B cell (primary cell): ENCODE results near the gene FER. TPM values are rescaled to one million over a fixed set of nuclear protein-coding genes. Genes with fewer than 3 reads are reported as not detected.

Experiments
- ATAC-seq: fragments of 200-7000 bp; cut with Tn5 transposase; one replicate; pipeline ENCODE4 v1.10.0; 2021; ENCODE audit warnings: low read depth, mild to moderate bottlenecking, moderate number of reproducible peaks, moderate library complexity
- CTCF ChIA-PET: fragments of 350-600 bp; sonication (Branson Sonifier 250); formaldehyde crosslinking; loops from one replicate; lab custom pipeline; 2021; ENCODE audit warnings: antibody characterized with exemption, inconsistent platforms; lab: Charles Lee
- POLR2A ChIA-PET: fragments of 350-600 bp; sonication (Branson Sonifier 250); formaldehyde crosslinking; loops from one replicate; lab custom pipeline; 2021; ENCODE audit warnings: antibody characterized with exemption; lab: Charles Lee
- DNase-seq: peaks from one replicate; pipeline ENCODE4 v3.0.0; 2013
- H2AFZ ChIP-seq: 2 replicates; pipeline ENCODE4 v1.6.1; 2012; ENCODE audit warnings: mild to moderate bottlenecking, low read depth, low read length; ENCODE audit not compliant: insufficient read depth, poor library complexity, severe bottlenecking
- H3K27ac ChIP-seq, 2 donors: 1 replicate in 1 of 2; 2 replicates in 1 of 2; pipeline ENCODE4 v1.5.1; 2012 to 2013; ENCODE audit warnings: low read length in 2 of 2, mild to moderate bottlenecking in 2 of 2, moderate library complexity in 1 of 2
- H3K27me3 ChIP-seq, 4 experiments: fragments of 200-600 bp in 1 of 4; sonication (generic) in 1 of 4; replicated peaks in 1 of 4; 1 replicate in 2 of 4; 2 replicates in 2 of 4; pipeline versions ENCODE4 v1.6.1 to v1.7.0; 2013 to 2016; ENCODE audit warnings: low read length in 3 of 4, mild to moderate bottlenecking in 2 of 4, mixed read lengths in 1 of 4, moderate library complexity in 1 of 4; ENCODE audit not compliant: insufficient read depth in 4 of 4, control insufficient read depth in 3 of 4; ENCODE audit errors: control extremely low read depth in 1 of 4
- H3K36me3 ChIP-seq, 2 experiments: replicated peaks in 1 of 2; 1 replicate in 1 of 2; 2 replicates in 1 of 2; pipeline versions ENCODE4 v1.6.1 to v1.7.1; 2013; ENCODE audit warnings: low read length in 1 of 2; ENCODE audit not compliant: insufficient read depth in 2 of 2, control insufficient read depth in 1 of 2; ENCODE audit errors: control extremely low read depth in 1 of 2, extremely low read depth in 1 of 2
- H3K4me1 ChIP-seq, 2 donors: fragments of 200-600 bp in 1 of 2; sonication (generic) in 1 of 2; 1 replicate in 1 of 2; 2 replicates in 1 of 2; pipeline versions ENCODE4 v1.5.1 to v1.6.1; 2013 to 2017; ENCODE audit warnings: low read length in 2 of 2; ENCODE audit not compliant: control insufficient read depth in 2 of 2, insufficient read depth in 2 of 2
- H3K4me2 ChIP-seq: replicated peaks from 2 replicates; pipeline ENCODE3; 2012; ENCODE audit warnings: mild to moderate bottlenecking, low read depth, low read length; ENCODE audit not compliant: poor library complexity, severe bottlenecking
- H3K4me3 ChIP-seq, 5 experiments: fragments of 200-600 bp in 1 of 5; sonication (generic) in 1 of 5; 1 replicate in 3 of 5; 2 replicates in 2 of 5; pipeline versions ENCODE4 v1.5.1 to v1.7.0; 2011 to 2016; ENCODE audit warnings: low read length in 4 of 5, mild to moderate bottlenecking in 4 of 5, low read depth in 2 of 5, control low read depth in 1 of 5, moderate library complexity in 1 of 5; ENCODE audit not compliant: insufficient read depth in 1 of 5; ENCODE audit errors: control extremely low read depth in 1 of 5, extremely low read depth in 1 of 5
- H3K79me2 ChIP-seq: fragments of 200-600 bp; sonication (generic); one replicate; pipeline ENCODE4 v1.6.0; 2016; ENCODE audit warnings: low read length; ENCODE audit not compliant: control insufficient read depth, insufficient read depth
- H3K9ac ChIP-seq: fragments of 200-600 bp; sonication (generic); 2 replicates; pipeline ENCODE4 v1.6.1; 2017; ENCODE audit warnings: mild to moderate bottlenecking, low read length, moderate library complexity
- H3K9me3 ChIP-seq, 3 donors: one replicate each; pipeline versions ENCODE4 v1.6.1 to v1.7.1; 2013; ENCODE audit warnings: low read length in 2 of 3; ENCODE audit not compliant: control insufficient read depth in 2 of 3, insufficient read depth in 1 of 3; ENCODE audit errors: control extremely low read depth in 1 of 3
- H4K20me1 ChIP-seq: 2 replicates; pipeline ENCODE4 v1.6.0; 2012; ENCODE audit warnings: mild to moderate bottlenecking, low read length; ENCODE audit not compliant: insufficient read depth, control insufficient read depth, poor library complexity, severe bottlenecking
- H3K27ac Mint-ChIP-seq: one replicate; pipeline ENCODE4 v1.8.0; 2021; ENCODE audit warnings: mixed read lengths
- H3K27me3 Mint-ChIP-seq: one replicate; pipeline ENCODE4 v1.8.0; 2021; ENCODE audit warnings: mixed read lengths
- H3K4me1 Mint-ChIP-seq: one replicate; pipeline ENCODE4 v1.8.0; 2021; ENCODE audit warnings: mixed read lengths
- H3K4me3 Mint-ChIP-seq: one replicate; pipeline ENCODE4 v1.8.0; 2021; ENCODE audit warnings: mixed read lengths
- H3K9me3 Mint-ChIP-seq: one replicate; pipeline ENCODE4 v1.8.0; 2022; ENCODE audit warnings: mixed read lengths; ENCODE audit not compliant: insufficient read depth
- CTCF ChIP-seq: fragments of 200-600 bp; IDR thresholded peaks from one replicate; pipeline ENCODE4 v1.8.0; 2022; ENCODE audit warnings: antibody characterized with exemption, mild to moderate bottlenecking
- EZH2 ChIP-seq: IDR thresholded peaks from 2 replicates; pipeline ENCODE4 v1.6.1; 2012; ENCODE audit warnings: borderline replicate concordance, low read depth, mild to moderate bottlenecking, moderate library complexity, low read length; ENCODE audit not compliant: insufficient read depth, poor library complexity, severe bottlenecking
- intact Hi-C: fragments of 100-400 bp; cut with micrococcal nuclease; formaldehyde crosslinking; loops from one replicate; pipeline ENCODE4 v1.10.0; 2022
- polyA plus RNA-seq: library from polyadenylated mRNA; depleted of rRNA; stranded (reverse); fragments of >200 nt; gene quantifications from 2 replicates; pipeline ENCODE4 v1.2.3, GENCODE V29; 2012
- total RNA-seq, 2 donors: library from RNA; stranded (reverse); fragments of 120-200 nt in 1 of 2; gene quantifications; 1 replicate in 1 of 2; 2 replicates in 1 of 2; pipeline versions ENCODE4 v1.2.3 to v1.2.4, GENCODE V29; 2013 to 2022

The FER gene
- total and polyA plus RNA-seq, 2 donors (not counting 1 experiment from before 2014, with no cell fraction given): 1.3 to 41.3 TPM

GRCh38 chr5:108953940-108954339 is 206.2 kb downstream of the FER start:
- no peak overlapping the region for H3K27ac ChIP-seq
- Mint-ChIP-seq H3K9me3 (no peaks in the 10 kb centered on the region), H3K27ac (no peak overlapping the region), H3K4me3 (no peak overlapping the region), H3K27me3 (no peaks in the 10 kb centered on the region), H3K4me1 (no peaks in the 10 kb centered on the region)
- ChIA-PET CTCF (no interaction called here), POLR2A (no interaction called here)
- no peaks in the 10 kb centered on the region for H3K27me3 ChIP-seq
- H3K4me1 ChIP-seq: no peaks in the 10 kb centered on the region
- H3K9me3 ChIP-seq: no peaks in the 10 kb centered on the region
- intact Hi-C loops: no loop called here
- H3K9ac ChIP-seq: no peak overlapping the region
- no peak for ATAC-seq
- no peak overlapping the region for H3K4me3 ChIP-seq
- H3K36me3 ChIP-seq: no peaks in the 10 kb centered on the region
- TF ChIP-seq CTCF (no peak), EZH2 (no peak)
- no peaks in the 10 kb centered on the region for H3K79me2 ChIP-seq
- no peak for DNase-seq
- H3K4me2 ChIP-seq: no peak overlapping the region
- H4K20me1 ChIP-seq: no peaks in the 10 kb centered on the region
- H2AFZ ChIP-seq: no peak overlapping the region

- Histone ChIP-seq H3K9me3 (no peaks in the 10 kb centered on the region), H3K79me2 (no peaks in the 10 kb centered on the region), H3K27me3 (no peaks in the 10 kb centered on the region), H3K9ac (no peak overlapping the region), H3K4me3 (no peak overlapping the region), H3K4me2 (no peak overlapping the region), H2AFZ (no peak overlapping the region), H3K4me1 (no peaks in the 10 kb centered on the region), H3K27ac (no peak overlapping the region), H4K20me1 (no peaks in the 10 kb centered on the region), H3K36me3 (no peaks in the 10 kb centered on the region)
- ChIA-PET CTCF (no interaction called here), POLR2A (no interaction called here)
- H3K4me1 Mint-ChIP-seq: no peaks in the 10 kb centered on the region
- H3K4me3 Mint-ChIP-seq: no peak overlapping the region
- no peaks in the 10 kb centered on the region for H3K9me3 Mint-ChIP-seq
- intact Hi-C loops: no loop called here
- H3K27ac Mint-ChIP-seq: no peak overlapping the region
- DNase-seq: no peak
- TF ChIP-seq EZH2 (no peak), CTCF (no peak)
- no peaks in the 10 kb centered on the region for H3K27me3 Mint-ChIP-seq
- ATAC-seq: no peak
Measured at GRCh38 chr5:108957333-108957732, 209.6 kb downstream of the FER start.
